Fibroblast of pulmonary artery (primary cell): Measurements from ENCODE around the gene CDKL5.

Source experiments
- DNase-seq: peaks from one replicate; pipeline ENCODE4 v3.0.0-alpha.2; 2010; ENCODE audit warnings: low read depth
- H3K4me3 ChIP-seq: replicated peaks from 2 replicates; pipeline ENCODE4 v1.5.1; 2011; ENCODE audit warnings: low read depth, mild to moderate bottlenecking, control low read depth, low read length, moderate library complexity
- TF ChIP-seq, protein P1 (sequence below): IDR thresholded peaks from 2 replicates; pipeline ENCODE4 v1.5.1; 2011; ENCODE audit warnings: mild to moderate bottlenecking, control low read depth, low read length, inconsistent platforms; ENCODE audit errors: missing control alignments

CDKL5 gene

DNA sequence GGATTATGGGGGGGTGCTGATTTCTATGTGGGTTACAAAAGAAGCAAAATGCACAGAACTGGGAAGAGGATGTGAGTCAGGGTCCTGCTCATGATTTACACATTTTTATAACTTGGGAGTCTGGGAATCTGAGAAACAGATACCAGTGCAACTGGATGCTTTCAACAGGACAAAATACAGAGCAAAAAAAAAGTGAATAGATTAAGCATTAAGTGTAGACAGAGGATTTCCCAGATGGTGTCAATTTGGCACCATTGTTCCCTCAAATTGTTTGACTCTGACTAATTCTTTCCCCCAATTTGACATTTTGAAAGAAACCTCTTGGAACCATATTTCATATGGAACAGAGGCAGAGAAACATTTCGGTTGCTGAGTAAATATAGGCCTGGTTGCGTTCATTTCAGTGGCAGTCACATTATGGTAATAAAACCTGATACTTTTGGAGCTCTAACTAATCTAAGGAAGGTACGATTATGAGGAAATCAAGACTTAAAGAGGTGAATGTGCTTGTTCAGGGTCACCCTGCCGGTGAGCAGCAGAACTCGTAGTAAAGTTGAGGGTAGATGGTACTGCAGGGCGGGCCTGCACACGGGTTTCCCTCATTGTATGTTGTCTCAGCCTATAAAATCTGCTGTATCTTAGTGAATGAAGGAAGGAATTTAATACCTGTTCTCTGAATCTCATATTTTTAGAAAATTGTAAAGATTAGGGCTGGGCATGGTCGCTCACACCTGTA lies 18.7 kb upstream of the CDKL5 start:
- H3K4me3 ChIP-seq, result no peak overlapping the region
- DNase-seq, result no peak
- TF ChIP-seq, protein P1, sequence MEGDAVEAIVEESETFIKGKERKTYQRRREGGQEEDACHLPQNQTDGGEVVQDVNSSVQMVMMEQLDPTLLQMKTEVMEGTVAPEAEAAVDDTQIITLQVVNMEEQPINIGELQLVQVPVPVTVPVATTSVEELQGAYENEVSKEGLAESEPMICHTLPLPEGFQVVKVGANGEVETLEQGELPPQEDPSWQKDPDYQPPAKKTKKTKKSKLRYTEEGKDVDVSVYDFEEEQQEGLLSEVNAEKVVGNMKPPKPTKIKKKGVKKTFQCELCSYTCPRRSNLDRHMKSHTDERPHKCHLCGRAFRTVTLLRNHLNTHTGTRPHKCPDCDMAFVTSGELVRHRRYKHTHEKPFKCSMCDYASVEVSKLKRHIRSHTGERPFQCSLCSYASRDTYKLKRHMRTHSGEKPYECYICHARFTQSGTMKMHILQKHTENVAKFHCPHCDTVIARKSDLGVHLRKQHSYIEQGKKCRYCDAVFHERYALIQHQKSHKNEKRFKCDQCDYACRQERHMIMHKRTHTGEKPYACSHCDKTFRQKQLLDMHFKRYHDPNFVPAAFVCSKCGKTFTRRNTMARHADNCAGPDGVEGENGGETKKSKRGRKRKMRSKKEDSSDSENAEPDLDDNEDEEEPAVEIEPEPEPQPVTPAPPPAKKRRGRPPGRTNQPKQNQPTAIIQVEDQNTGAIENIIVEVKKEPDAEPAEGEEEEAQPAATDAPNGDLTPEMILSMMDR, result no peak

DNA sequence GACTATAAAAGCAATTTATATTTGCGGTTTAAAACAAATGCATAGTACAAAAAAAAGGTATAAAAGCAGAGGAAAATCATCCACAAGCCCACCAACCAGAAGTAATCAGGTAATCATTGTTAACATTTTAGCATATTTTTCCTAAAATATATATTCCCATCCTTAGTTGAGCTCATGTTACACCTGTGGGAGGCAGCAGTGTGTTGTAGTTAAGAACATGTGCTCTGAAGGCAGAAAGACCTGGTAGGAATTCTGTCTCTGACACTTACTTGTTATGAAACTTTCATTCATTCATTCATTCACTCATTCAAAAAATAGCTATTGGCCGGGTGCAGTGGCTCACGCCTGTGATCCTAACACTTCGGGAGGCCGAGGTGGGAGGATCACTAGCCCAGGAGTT lies 15.4 kb upstream of the CDKL5 start:
- no peak overlapping the region for H3K4me3 ChIP-seq
- peak; percentile 64 for DNase-seq
- TF ChIP-seq, protein P1, result peak; percentile 34

DNA sequence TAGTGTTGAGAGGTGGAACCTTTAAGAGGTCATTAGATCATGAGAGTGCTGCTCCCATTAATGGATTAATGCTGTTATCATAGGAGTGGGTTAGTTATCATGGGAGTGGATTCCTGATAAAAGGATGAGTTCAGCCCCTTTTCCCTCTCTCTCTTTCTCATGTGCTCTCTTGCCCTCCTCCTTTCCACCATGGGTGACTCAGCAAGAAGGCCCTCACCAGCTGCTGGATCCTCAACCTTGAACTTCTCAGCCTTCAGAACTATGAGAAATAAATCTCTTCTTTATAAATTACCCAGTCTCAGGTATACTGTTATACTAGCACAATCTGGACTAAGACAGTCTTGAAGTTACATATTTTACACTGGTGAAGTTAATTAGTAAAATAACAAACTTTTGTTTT lies 10.0 kb upstream of the CDKL5 start:
- TF ChIP-seq, protein P1, result no peak
- DNase-seq, result no peak

GRCh38 chrX:18422325-18422724 lies 3.1 kb upstream of the CDKL5 start:
- DNase-seq, result peak; percentile 74
- TF ChIP-seq, protein P1, result no peak
- H3K4me3 ChIP-seq, result no peak overlapping the region

More for the DNA sequence above, 10.0 kb upstream of the CDKL5 start:
- no peak overlapping the region for H3K4me3 ChIP-seq

DNA sequence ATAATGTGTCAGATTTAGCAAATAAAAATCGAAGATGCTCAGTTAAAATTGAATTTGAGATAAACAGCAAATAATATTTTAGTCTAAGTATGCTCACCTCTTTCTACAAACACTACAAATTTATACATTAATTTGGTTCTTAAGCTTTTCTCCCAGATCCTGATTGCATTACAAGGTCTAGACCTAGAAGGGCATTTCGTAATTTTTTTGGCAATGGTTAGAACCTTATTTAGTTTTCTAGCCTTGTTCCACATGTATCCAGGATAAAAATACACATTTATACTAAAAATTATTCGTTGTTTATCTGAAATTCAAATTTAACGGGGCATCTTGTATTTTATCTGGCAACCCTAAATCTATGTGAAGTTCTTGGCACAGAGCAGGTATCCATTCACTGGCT lies 2.5 kb upstream of the CDKL5 start:
- TF ChIP-seq, protein P1, result no peak
- peak; percentile 33 for DNase-seq
- no peak overlapping the region for H3K4me3 ChIP-seq

DNA sequence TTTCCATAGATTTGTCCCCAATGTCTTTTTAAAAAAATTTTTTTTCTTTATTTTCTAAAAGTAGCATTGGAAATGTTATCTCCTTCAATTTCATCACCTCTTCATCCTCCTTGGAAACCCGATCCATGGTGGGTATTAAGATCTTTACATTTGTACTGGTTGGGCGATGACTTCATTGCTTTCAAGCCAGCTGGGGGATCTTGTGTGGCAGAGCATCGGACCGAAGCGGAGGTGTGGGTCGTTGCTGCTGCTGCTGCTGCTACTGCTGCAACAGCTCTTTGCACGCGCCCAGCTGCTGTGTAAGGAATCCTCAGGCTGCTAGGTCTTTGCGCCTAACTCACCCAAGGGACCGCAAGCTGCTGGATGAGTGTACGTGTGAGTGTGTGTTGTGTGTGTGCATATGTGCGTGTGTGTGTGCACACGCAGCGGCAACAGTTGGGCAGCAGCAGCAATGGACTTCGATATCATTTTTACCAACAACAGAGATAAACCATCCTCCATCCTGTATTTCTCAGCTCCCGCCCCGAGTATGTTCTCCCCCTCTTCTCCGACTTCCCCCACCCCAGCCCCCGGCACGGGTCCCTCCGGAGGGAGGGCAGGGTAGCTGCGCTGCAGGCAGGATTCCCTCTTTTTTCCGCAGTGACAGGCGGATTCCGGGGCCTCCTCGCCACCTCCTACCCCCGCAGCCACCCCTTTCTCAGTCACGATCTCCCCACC lies 768 bp upstream of the CDKL5 start:
- TF ChIP-seq, protein P1, result no peak
- peak; percentile 35 for DNase-seq
- H3K4me3 ChIP-seq, result peak overlapping the region; percentile 68

GRCh38 chrX:18426004-18426320 lies 554 bp downstream of the CDKL5 start:
- H3K4me3 ChIP-seq, result peak overlapping the region; percentile 68
- DNase-seq, result no peak
- TF ChIP-seq, protein P1, result no peak
